CD4-positive, alpha-beta T cell treated with Interleukin-2 at 100 ng/mL for 4 hours (primary cell): ENCODE measurements around the gene MBD3L2.
A peak's percentile ranks its signal among the peaks of the same experiment; 100 is the strongest.
"Not testable (repeated sequence)": the region's sequence is repeated elsewhere in the genome, so short reads cannot be mapped to it uniquely, and the experiment has no call there.

Experiments
- DNase-seq: peaks from one replicate; pipeline ENCODE4 v3.0.0-alpha.2; 2020; ENCODE audit warnings: low spot score

MBD3L2 gene

DNA sequence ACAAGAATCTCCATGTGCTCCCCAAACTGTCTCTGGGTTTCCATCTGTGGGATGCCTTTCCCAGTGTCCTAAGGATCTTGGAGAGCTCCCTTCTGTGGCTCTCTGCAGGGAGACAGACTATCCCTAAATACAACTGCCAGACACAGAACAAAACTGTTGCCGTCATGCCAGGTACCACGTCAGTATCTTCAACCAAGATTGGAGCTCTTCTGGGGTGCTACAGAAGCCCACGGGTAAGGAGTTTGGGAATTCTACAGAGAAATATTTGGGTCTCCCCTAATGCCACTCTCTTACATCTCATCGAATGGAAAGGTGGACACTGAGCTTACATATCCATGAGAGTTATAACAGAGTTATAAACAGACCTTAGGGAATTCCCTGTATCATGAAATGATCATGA, 14.2 kb downstream of the MBD3L2 start:
- DNase-seq, result no peak

DNA sequence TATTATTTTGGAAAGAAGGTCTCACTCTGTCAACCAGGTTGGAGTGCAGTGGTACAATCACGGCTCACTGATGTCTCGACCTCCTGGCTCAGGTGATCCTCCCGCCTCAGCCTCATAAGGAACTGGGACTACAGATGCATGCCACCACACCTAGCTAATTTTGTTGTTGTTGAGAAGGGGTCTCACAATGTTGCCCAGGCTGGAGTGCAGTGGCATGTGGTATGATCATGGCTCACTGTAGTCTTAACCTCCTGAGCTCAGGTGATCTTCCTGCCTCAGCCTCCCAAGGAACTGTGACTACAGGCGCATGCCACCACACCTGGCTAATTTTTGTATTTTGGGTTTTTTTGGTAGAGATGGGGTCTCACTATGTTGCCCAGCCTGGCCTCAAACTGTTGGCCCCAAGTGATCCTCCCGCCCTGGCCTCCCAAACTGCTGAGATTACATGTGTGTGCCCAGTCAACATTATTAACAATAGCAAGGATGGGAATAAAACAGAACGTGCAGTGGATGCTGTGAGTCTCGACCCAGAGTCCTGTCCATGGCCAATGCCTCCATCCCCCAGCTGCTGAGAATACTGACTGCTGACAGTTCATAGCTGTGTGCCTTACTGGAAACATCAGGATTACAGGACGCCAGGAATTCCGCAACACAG, 14.8 kb downstream of the MBD3L2 start:
- DNase-seq, result no peak

DNA sequence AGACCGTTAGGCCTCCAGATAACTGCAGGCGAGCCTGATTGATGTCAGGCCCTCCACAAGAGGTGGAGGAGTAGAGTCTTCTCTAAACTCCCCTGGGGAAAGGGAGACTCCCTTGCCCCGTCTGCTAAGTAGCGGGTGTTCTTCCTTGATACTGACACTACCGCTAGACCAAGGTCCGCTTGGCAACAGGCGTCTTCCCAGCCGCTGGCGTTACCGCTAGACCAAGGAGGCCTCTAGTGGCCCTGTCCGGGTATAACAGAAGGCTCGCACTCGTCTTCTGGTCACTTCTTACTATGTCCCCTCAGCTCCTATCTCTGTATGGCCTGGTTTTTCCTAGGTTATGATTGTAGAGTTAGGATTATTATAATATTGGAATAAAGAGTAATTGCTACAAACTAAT, 18.0 kb downstream of the MBD3L2 start:
- DNase-seq, result not testable (repeated sequence)

DNA sequence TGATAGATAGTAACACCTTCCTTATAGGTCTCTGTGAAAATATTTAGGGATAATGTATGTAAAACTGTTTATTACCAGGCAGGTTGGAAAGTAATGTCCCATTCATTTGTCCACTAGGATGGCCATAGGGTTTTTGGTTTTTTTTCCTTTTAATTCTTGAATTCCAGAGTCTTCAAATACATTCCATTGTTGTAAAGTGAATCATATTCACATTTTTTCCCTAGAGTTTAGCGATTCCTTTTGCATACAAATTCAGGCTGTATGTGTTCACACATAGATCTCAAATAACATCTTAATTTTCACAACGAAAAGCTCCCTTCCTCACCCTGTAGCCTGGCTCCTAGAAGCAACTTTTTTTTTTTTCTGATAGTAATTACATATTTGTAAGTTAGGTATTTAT, 18.6 kb downstream of the MBD3L2 start:
- DNase-seq, result no peak

DNA sequence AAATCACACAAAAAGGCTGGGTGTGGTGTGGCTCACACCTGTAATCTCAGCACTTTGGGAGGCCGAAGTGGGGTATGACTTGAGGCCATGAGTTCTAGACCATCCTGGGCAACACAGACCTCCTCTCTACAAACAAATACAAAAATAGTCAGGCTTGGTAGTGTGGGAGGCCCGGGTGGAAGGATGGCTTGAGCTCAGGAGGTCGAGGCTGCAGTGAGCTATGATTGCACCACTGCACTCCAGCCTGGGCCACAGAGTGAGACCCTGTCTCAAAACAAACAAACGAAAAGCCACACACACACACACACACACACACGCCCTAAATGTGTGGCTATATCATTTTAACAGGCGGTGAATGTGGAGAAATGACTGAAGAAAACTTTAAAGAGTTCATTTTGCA, 19.5 kb downstream of the MBD3L2 start:
- no peak for DNase-seq

DNA sequence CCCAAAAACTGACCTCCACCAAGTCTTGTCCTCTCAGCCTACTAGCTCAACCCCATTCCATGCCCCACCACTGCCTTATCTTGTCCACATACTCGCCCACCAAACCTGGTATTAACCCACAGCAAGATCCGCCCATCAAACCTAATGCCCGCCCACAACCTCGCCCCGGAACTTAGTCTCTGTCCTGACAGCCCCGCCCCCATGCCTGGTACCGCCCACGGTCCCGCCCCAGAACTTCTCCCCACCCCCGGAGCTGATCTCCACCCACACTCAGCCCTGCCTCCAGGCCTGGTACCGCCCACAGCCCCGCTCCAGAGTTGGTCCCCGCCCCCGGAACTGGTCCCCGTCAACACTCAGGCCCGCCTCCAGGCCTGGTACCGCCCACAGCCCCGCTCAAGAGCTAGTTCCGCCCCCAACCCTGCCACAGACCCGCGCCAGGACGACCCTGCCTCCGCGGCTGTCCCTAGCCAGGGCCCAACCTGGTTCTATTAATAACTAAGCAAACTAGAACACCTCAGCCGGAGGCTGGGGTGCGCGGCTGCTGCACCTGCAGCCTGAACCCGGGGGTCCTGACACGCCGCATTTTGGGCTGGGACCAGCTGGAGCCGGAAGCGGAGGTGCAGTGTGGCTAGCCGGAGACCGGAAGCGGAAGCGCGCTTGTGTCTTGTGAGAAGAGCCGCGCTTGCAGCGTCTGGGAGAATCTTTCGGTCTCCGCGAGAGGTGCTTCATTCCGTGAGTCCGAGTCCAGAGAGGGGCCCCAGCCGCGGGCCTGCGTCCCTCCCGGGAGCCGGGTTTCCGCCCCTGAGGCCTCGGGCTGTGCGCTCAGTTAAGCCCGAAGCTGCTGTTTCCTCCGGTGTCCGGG, 20.2 kb downstream of the MBD3L2 start, which contains the start of gene ZNF557:
Gene ZNF557, plus strand, starts transcription at position 662 of the 862 bp plus-strand sequence. CDS start 5,372 bp downstream, outside the sequence.
- peak; percentile 98 for DNase-seq

DNA sequence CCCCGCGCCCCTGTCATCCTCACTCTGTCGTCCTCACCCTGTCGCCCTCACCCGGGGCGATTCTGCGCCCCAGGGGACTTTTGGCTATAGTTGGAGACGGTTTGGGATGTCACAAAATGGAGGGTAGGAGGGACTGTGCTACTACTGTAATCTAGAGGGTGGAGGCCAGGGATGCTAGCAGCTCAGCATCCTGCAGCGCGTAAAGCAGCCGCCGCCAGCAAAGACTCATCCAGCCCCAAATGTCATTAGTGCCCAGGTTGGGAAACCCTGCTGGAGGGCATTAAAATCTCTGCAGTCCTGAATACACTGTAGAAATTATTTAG, 20.7 kb downstream of the MBD3L2 start:
- DNase-seq, result peak; percentile 9

DNA sequence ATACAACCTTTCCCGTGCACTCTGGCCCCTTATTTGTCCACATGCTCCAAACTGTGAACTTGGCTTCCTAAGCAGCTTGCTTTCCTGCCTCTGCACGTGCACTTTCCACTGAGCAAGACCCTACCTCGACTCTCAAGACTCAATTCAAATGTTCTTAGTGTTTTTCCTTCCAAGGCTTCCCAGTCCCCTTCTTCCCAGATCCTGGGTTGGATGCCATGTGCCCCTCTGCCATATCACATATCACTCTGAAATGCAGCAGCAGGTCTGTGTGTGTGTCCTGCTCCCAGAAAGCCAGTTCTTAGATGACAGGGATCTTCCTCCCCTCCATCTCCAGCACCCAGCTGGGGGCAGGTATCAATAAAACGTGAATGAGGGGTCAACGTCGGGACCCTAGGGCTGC, 23.4 kb downstream of the MBD3L2 start:
- no peak for DNase-seq

DNA sequence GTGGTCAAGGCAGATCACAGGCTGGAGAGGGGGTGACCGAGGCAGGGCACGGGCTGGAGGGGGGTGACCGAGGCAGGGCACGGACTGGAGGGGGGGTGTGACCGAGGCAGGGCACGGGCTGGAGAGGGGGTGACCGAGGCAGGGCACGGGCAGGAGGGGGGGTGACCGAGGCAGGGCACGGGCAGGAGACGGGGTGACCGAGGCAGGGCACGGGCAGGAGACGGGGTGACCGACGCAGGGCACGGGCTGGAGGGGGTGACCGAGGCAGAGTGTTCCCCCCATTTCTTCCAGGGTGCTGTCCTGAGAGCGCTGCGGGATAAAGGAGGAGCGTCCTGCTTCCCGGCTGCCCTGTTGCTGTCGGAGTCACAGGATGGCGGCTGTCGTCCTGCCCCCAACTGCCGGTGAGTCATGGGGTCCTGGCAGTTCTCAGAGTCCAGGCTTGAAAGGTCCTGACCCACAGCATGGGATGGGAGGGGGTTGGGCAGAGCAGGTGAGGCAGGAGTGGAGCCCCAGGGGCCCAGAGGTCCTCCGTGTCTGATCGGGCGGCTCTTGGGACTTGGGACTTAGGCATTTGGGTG, 25.7 kb downstream of the MBD3L2 start:
- no peak for DNase-seq

DNA sequence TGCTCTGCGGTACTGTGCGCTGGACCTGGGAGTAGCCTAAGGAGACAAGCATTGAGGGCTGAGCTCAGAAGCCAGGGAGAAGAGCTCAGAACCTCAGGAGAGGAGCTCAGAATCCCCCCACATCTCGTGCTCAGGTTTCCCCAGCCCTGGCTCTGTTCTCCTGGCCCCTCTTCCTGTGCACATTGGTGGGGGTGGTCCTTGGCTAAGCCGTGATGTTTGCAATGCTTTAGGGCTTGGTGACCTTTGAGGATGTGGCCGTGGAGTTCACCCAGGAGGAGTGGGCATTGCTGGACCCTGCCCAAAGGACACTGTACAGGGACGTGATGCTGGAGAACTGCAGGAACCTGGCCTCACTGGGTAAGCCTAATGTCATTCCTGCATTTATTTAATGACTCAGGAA, 27.0 kb downstream of the MBD3L2 start:
- DNase-seq, result no peak

DNA sequence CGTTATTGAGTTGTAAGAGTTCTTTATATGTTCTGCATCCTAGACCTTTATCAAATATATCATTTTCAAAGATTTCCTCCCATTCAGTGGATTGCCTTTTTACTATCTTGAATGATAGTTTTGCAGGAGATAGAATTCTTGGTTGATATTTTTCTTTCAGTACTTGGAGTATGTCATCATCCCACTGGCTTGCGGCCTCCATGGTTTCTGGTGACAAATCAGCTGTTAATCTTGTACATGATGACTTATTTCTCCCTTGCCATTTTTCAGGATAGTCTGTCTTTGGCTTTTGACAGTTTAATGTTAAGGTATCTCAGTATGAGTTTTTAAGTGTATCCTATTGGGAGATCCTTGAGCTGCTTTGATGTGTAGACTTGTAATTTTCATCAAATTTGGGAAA, 28.9 kb downstream of the MBD3L2 start:
- no peak for DNase-seq

DNA sequence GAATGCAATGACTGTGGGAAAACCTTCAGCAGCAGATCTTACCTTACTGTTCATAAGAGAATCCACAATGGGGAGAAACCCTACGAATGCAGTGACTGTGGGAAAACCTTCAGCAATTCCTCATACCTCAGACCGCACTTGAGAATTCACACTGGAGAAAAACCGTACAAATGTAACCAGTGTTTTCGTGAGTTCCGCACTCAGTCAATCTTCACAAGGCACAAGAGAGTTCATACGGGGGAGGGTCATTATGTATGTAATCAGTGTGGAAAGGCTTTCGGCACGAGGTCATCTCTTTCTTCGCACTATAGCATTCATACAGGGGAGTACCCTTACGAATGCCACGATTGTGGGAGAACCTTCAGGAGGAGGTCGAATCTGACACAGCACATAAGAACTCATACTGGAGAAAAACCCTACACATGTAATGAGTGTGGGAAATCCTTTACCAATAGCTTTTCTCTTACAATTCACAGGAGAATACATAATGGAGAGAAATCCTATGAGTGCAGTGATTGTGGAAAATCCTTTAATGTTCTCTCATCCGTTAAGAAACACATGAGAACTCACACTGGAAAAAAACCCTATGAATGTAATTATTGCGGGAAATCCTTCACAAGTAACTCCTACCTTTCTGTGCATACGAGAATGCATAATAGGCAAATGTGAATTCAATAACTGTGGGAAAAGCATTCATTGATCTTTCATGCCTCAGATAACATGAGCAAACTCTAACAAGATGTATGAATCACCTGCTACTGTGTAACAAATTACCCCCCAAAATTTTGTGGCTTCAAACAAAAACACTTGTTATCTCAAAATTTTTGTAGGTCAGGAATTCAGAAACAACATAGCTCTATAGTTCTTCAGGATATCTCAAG, 34.2 kb downstream of the MBD3L2 start:
- no peak for DNase-seq

DNA sequence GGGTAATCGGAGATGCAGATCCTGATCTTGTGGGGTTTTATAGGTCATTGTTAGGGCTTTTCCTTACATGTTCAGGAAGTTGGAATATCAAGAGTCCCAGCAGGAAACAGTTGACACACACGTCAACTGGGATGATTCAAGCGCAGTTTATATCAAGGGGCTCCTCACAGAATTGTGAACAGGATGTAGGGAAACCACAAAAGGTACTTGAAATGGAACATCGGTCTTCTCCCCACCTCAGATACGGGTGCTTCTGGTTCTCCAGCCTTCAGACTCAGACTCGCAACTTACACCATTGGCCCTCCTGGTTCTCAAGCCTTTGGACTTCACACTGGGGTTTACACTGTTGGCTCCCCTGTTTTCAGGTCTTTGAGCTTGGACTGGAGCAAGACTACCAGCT, 39.9 kb downstream of the MBD3L2 start:
- no peak for DNase-seq

DNA sequence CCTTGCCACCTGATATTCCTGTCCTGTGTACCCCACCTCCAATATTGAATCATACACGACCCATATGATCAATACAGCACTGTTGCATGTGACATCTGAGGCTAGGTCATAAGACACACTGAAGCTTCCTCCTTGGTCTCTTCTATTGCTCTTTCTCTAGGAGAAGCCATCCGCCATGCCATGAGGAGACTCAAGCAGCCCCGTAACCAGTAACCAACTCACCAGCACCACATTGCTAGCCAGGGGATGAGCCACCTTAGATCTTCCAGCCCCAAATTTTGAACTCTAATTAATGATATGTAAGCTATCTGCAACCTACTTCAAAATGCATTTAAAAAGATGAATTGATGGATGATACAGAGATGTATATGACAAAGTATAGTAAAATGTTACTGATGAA, 49.0 kb downstream of the MBD3L2 start:
- DNase-seq, result no peak

DNA sequence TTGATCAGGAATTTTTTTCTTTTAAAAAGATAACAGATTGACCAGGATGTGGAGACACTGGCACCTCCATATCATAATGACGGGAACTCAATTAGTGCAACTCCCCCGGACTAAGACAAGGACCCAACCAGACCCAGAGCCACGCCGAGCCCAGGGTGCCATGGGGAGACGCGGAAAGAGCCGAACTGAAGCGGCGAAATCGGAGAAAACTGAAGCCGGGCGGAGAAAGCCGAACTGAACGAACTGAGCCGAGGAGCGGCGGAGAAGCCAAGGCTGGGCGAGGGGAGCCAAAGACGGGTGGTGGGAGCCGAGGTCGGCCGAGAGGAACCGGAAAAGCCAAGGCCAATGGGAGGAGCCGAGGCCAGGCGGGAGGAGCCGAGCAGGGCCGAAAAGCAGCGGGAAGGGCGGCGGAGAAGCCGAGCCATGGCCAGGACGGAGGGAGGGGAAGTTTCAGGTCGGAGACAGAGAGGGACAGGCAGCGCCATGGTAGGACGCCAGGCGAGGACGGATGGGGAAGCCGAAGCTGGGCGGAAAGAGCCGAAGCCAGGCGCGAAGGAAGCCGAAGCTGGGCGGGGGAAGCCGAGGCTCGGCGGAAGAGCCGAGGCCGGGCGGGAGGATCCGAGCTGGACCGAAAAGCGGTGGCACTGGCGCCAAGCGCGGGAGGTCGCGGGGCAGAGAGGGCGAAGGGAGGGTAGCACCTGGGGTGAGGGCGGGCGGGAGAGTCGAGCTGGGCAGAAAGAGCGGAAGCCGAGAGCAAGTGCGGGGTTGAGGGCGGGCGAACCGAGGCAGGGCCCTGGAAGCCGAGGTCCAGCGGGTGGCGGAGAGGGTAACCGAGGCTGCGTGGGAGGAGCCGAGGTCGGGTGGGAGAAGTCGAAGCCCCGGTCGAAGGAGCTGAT, 49.8 kb downstream of the MBD3L2 start:
- peak; percentile 92 for DNase-seq

DNA sequence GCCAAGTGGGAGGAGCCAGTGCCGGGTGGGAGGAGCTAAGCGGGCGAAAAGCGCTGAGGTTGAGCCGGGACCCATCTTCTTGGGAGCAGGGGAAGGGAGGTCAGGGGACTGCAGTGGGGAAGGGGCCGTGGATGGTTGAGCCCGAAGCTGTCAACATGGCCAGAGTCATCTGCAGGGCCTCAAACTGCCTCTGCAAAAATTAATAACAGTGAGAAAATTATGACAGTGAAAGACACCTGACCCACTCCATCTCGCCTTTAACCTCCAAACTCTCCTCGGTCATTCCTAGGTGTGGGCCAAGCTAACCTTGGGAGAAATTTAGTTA, 50.4 kb downstream of the MBD3L2 start:
- DNase-seq, result no peak
